GM18873 (cell line): Measurements from ENCODE around the gene TIE1.

Source experiments
- ATAC-seq: cut with Tn5 transposase; IDR thresholded peaks from one replicate; pipeline ENCODE4 v1.9.1; 2021; ENCODE audit warnings: mild to moderate bottlenecking, moderate library complexity, moderate number of reproducible peaks; ENCODE audit not compliant: unreplicated experiment, low FRiP score

TIE1 gene

GRCh38 chr1:43329995-43330751, 29.4 kb downstream of the TIE1 start:
- no peak for ATAC-seq

- ATAC-seq = no peak
Measured at GRCh38 chr1:43331688-43332087, 30.9 kb downstream of the TIE1 start.

GRCh38 chr1:43334453-43335205, 33.8 kb downstream of the TIE1 start:
- no peak for ATAC-seq

- no peak for ATAC-seq
Measured at GRCh38 chr1:43337588-43337987, 36.8 kb downstream of the TIE1 start, which contains the start of gene MPL. Gene MPL, plus strand, starts transcription at chr1:43337818. Its CDS starts 31 bp downstream, at chr1:43337849.

GRCh38 chr1:43338001-43338400, 37.2 kb downstream of the TIE1 start:
- no peak for ATAC-seq

GRCh38 chr1:43339584-43340232, 38.9 kb downstream of the TIE1 start:
- no peak for ATAC-seq

- no peak for ATAC-seq
Measured at GRCh38 chr1:43340559-43340958, 39.8 kb downstream of the TIE1 start.

GRCh38 chr1:43344267-43344850, 43.6 kb downstream of the TIE1 start:
- ATAC-seq = no peak

- no peak for ATAC-seq
Measured at GRCh38 chr1:43345120-43345519, 44.3 kb downstream of the TIE1 start.

- no peak for ATAC-seq
Measured at GRCh38 chr1:43346636-43347035, 45.9 kb downstream of the TIE1 start.

GRCh38 chr1:43348343-43348808, 47.6 kb downstream of the TIE1 start:
- ATAC-seq = no peak

GRCh38 chr1:43348809-43349593, 48.2 kb downstream of the TIE1 start:
- ATAC-seq = peak; percentile 52

- ATAC-seq = no peak
Measured at GRCh38 chr1:43349594-43350306, 49.0 kb downstream of the TIE1 start.

GRCh38 chr1:43350976-43351375, 50.2 kb downstream of the TIE1 start:
- no peak for ATAC-seq

- no peak for ATAC-seq
Measured at GRCh38 chr1:43351421-43352350, 50.9 kb downstream of the TIE1 start.

- no peak for ATAC-seq
Measured at GRCh38 chr1:43352351-43352705, 51.5 kb downstream of the TIE1 start.

GRCh38 chr1:43352881-43353280, 52.1 kb downstream of the TIE1 start:
- no peak for ATAC-seq

GRCh38 chr1:43354471-43354870, 53.7 kb downstream of the TIE1 start:
- ATAC-seq = no peak
